H1 (cell line): Measurements from ENCODE around the gene DEPP1. TPM values are rescaled to one million over a fixed set of nuclear protein-coding genes. Genes with fewer than 3 reads are reported as not detected.

Experiments used
- BCL11A ChIP-seq, 2 experiments: IDR thresholded peaks; one replicate each; pipeline ENCODE4 v1.6.1; 2011; ENCODE audit warnings: low read depth in 2 of 2, low read length in 2 of 2, mild to moderate bottlenecking in 2 of 2
- BRCA1 ChIP-seq: IDR thresholded peaks from 2 replicates; pipeline ENCODE4 v1.6.1; 2012; ENCODE audit warnings: low read depth, low read length, improper control_type of control experiment
- CTBP2 ChIP-seq: IDR thresholded peaks from 2 replicates; pipeline ENCODE4 v1.7.0; 2011; ENCODE audit warnings: borderline replicate concordance, mild to moderate bottlenecking, moderate library complexity, mixed read lengths, low read length; ENCODE audit not compliant: insufficient read depth, insufficient read length
- HDAC2 ChIP-seq, 2 experiments: fragments of 300-600 bp in 1 of 2; sonication (generic) in 1 of 2; IDR thresholded peaks; 2 replicates each; pipeline ENCODE4 v1.6.1; 2011 to 2012; ENCODE audit warnings: low read depth in 2 of 2, low read length in 2 of 2, mild to moderate bottlenecking in 2 of 2, moderate library complexity in 2 of 2, borderline replicate concordance in 1 of 2, inconsistent platforms in 1 of 2
- HDAC6 ChIP-seq: IDR thresholded peaks from one replicate; pipeline ENCODE4 v1.7.1; 2012; ENCODE audit warnings: low read depth, mild to moderate bottlenecking, inconsistent platforms, low read length, moderate library complexity
- SIN3A ChIP-seq, 2 experiments: IDR thresholded peaks in 1 of 2; conservative IDR thresholded peaks in 1 of 2; 2 replicates each; pipeline ENCODE4 v1.6.1; 2011 to 2012; ENCODE audit warnings: low read length in 2 of 2, improper control_type of control experiment in 1 of 2, low read depth in 1 of 2, mild to moderate bottlenecking in 1 of 2
- polyA plus RNA-seq, 7 experiments: library from polyadenylated mRNA; depleted of rRNA in 3 of 7; stranded (reverse) in 5 of 7; unstranded in 2 of 7; fragments of >200 nt in 5 of 7; fragments of 200-250 nt in 2 of 7; gene quantifications; 1 replicate in 5 of 7; 2 replicates in 1 of 7; 4 replicates in 1 of 7; pipeline versions ENCODE4 v1.2.1 to v1.2.3, GENCODE V29; 2011 to 2013; ENCODE audit warnings: missing spikeins in 2 of 7, mixed read lengths in 2 of 7
- total RNA-seq: library from RNA; stranded (reverse); fragmentation: NEBNext Ultra II Directional; extraction: Animal tissue kit (Norgen Biotek cat#: 25700); gene quantifications from 2 replicates; pipeline ENCODE4 v1.2.1, GENCODE V29; 2021

DEPP1 gene
- total and polyA plus RNA-seq, 2 of the 8 experiments (the other 6 are each of a cell fraction or from before 2014, with no cell fraction given), result 0.67 to 4.5 TPM

- no peak for TF ChIP-seq HDAC2 (IDR thresholded peaks at IDR 0.05; ENCODE audit: borderline replicate concordance in 1 of 2, low read depth in 2 of 2, low read length in 2 of 2)
- no peak for TF ChIP-seq HDAC6
- TF ChIP-seq BRCA1, result no peak
- TF ChIP-seq BCL11A (IDR thresholded peaks at IDR 0.05; ENCODE audit: low read depth in 2 of 2, low read length in 2 of 2), result no peak
- no peak for TF ChIP-seq CTBP2
- no peak for TF ChIP-seq SIN3A (conservative IDR thresholded peaks at IDR 0.05 in 1 of 2, IDR thresholded peaks at IDR 0.05 in 1 of 2; ENCODE audit: low read depth in 1 of 2, low read length in 2 of 2)
Measured at GRCh38 chr10:44978213-44978569, 418 bp downstream of the DEPP1 start (continued).
